GM21786 (cell line): ENCODE results near the gene SLC34A1.

ENCODE experiments used
- ATAC-seq: cut with Tn5 transposase; IDR thresholded peaks from one replicate; pipeline ENCODE4 v1.9.1; 2021; ENCODE audit not compliant: unreplicated experiment

The SLC34A1 gene

DNA sequence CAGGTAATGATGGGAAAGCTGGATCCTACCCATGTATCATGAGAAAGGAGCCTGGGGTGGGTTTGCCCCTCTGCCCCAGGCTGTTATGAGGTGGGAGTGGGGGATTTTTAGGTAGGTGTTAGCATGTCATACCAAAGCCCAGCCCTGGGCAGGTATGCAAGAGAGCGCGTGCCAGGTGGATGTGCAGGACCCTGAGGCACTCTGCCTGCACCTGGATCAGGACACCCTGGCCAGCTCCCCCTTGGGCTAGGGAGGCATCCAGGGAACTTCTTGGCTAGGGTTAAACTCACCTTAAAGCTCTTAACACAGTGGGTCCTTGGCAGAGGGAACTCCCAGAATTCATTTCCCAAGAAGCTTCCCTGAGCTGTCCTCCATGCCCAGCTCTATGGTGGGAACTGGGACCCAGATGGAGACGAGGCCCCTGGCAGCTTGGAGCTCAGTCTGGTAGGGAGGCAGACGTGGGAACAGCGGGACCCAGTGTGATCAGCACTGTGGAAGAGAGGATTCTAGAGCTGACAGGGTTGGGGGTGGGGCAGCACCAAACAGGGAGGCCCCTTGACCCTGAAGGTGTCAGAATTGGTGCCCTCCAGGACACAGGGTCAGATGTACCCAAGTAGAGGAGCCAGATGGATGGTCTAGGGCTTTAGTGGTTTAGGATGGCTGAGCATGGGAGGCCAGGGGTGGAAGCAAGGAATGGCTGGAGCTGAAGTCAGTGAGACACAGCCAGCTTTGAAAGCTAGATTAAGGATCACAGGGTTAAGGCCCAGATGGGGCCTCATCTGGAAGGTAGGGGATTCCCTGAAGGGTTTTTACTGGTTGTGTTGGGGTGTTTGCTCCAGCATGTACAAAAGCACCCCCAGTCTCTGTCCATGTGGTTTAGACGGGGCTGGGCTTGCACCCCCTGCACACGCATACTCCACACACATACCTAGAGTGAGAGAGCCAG is 60.1 kb downstream of the SLC34A1 start:
- no peak for ATAC-seq

DNA sequence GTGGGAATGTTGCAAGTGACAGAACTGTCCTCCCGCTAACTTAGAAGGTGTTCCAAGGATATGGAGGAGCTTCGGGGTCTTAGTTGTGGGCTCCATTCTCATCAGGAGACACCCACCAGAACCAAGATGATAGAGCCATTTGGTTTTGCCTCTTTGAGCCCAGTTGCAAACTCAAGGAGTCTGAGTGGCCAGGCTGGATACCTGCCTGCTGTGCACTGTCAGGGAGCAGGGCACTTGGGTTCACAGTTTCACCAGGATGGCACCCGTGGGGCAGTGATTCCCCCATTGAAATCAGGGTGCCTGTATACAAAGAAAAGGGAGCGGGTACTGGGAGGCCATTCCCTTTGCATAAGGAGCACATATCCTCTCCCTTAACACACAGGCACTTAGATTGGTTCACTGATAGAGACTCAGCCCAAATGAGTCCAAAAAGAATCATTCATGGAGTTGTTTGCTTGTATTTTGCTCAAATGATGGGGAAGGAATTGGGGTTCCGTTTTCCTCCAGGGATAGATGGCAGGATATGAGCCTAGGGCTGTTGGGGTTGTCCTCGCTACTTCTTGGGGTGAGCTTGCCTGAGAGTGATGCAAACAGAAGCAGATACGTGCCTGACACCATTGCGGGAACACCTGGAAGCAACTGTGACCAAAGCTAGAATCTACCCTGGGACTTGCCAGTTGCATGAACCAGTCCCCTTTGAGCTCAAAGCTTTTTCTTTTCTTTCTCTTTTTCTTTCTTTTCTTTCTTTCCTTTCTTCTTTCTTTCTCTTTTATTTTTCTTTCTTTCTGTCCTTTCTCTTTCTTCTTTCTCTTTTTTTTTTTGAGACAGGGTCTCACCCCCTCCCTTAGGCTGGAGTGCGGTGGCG is 61.0 kb downstream of the SLC34A1 start:
- no peak for ATAC-seq

DNA sequence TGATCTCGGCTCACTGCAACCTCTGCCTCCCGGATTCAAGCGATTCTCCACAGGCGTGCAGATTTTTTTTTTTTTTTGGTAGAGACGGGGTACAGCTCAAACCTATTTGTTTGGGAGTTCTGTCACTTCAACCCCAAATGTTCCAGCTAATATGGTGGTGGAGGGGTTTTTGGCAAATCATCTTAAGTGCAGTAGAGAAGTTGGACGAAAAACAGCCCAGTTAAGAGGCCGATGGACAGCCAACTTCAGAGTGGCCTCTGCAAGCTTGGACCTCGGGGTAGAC is 61.6 kb downstream of the SLC34A1 start:
- ATAC-seq = no peak

DNA sequence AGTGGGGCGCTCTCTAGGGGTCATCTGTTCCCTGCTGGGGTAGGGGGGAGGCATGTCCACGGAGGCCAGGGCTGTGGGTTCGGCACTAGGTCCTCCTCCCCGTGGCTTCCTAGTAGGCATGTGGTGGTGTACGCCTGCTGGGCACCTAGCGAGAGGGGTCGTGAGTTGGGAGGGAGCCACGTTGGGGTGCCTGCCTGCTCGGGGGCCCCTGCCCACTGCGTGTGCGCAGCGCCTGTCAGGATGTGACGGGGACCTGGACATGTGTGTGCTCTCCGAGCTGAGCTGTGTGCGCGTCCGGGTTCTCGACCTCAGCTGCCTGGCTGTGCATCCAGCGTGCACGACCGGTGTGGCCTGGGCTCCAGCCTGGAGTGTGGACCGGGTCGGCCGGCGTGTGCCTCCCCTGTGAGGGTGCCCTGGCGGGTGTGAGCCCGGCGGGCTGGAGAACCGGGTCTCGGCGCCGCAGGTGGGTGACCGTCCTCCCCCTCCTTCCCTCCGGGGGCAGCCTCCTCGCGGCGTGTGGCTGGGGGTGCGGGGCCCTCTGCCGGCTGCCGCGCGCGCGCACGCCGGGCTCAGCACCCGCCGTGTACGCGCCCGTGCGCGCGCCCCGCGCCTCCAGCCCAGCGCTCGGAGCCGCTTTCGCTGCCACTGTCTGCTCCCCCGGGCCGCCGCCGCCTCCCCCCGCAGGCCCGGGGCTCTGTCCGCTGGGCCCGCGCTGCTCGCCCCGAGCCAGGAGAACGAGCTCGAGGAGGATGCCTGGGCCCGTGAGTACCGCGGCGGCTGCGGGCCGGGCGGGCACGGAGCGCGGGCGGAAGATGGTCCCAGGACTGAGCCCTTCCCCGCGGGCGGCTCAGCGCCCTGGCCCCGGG is 62.2 kb downstream of the SLC34A1 start, which contains the start of gene PRR7:
Gene PRR7 (plus strand): TSS at position 615 of the 866 bp plus-strand sequence. CDS start 8,254 bp downstream, outside the sequence.
- peak; percentile 52 for ATAC-seq

DNA sequence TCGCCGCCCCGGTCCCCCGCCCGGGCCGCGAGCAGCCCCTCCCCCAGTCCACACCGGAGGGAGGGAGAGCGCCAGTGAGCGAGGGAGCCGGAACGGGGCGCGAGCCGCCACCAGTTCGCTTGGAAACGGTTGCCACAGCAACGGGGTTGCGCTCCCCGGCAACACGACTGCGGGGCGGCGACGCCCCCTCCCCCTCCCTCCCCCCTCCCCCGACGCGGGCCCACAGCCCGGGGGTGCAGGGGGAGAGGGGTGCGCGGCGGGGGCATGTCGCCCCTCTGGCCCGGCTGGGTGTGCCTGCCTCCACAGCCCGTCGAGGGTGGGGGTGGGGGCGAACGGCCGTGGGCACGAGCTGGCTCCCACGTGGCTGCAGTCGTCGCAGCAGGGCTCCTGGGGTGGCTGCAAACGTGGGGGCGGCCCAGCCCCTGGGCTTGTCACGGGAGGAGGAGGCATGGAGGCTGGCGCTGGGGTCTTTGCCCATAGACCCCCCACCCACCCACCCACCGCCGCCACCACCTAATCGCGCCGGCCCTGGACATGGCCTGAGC is 62.9 kb downstream of the SLC34A1 start:
- ATAC-seq = peak; percentile 33

DNA sequence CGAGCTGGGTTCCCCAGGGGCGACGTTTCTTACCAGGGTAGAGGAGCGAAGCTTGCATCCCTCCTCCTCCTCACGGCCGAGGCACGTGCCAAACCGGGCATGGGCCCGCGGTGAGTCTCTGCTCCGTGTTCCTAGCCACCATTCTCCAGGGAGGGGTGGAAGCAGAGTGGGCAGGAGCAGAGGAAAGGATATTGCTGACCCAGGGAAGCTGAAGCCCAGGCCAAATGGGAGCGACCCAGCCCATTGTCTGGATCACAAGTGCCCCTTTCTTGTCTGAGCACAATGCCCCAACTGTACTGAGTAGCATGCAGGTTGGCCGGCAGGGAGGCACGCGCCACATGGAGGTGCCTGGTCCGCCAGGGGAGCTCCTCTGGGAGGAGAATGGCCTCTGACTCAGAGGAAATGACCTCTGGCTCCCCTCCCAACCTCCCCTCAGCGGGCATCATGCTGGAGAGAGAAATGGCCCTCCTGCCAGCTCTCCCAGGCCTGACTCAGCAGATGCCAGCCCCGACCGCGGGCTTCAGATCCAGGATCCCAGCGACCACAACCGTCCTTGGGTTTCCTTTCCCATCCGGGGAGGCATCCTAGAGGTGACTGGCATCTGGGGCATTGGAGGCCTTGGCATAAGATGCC is 63.5 kb downstream of the SLC34A1 start:
- ATAC-seq = no peak
